Panc1 (cell line): ENCODE results near the gene NFATC4. TPM values are rescaled to one million over a fixed set of nuclear protein-coding genes. Genes with fewer than 3 reads are reported as not detected.

Experiments used
- ATAC-seq: fragments of 200-7000 bp; cut with Tn5 transposase; 2 replicates; pipeline ENCODE4 v1.9.1; 2020; ENCODE audit warnings: mild to moderate bottlenecking, moderate library complexity
- BruUV-seq: library from RNA; stranded (reverse); fragments of 400-500 nt; replicated peaks from 2 replicates; lab custom pipeline; 2021; lab: Mats Ljungman, UMichigan
- CTCF ChIA-PET: fragments of 300-600 bp; sonication (Branson Sonifier 250); formaldehyde crosslinking; loops from one replicate; lab custom pipeline; 2022; ENCODE audit warnings: antibody characterized with exemption; lab: Charles Lee
- POLR2A ChIA-PET: fragments of 300-600 bp; sonication (Branson Sonifier 250); formaldehyde crosslinking; loops from one replicate; lab custom pipeline; 2022; ENCODE audit warnings: antibody characterized with exemption; lab: Charles Lee
- DNase-seq: peaks from one replicate; pipeline ENCODE4 v3.0.0-alpha.2; 2010; ENCODE audit warnings: low read depth, low spot score
- H3K27ac ChIP-seq: 2 replicates; pipeline ENCODE4 v1.5.1; 2011; ENCODE audit warnings: mild to moderate bottlenecking, low read length, inconsistent platforms
- H3K27me3 ChIP-seq: fragments of 200-500 bp; sonication (Bioruptor generic); 2 replicates; pipeline ENCODE4 v1.6.0; 2014; ENCODE audit warnings: low read length, inconsistent platforms; ENCODE audit not compliant: control insufficient read depth, insufficient read depth
- H3K36me3 ChIP-seq: fragments of 200-500 bp; sonication (Bioruptor generic); 2 replicates; pipeline ENCODE4 v1.5.1; 2014; ENCODE audit warnings: inconsistent platforms, mild to moderate bottlenecking, low read length, moderate library complexity; ENCODE audit not compliant: control insufficient read depth, insufficient read depth
- H3K4me1 ChIP-seq: 2 replicates; pipeline ENCODE4 v1.5.1; 2011; ENCODE audit warnings: inconsistent platforms, mild to moderate bottlenecking, low read length, moderate library complexity; ENCODE audit not compliant: control insufficient read depth, insufficient read depth
- H3K4me3 ChIP-seq, 2 experiments: 2 replicates each; pipeline ENCODE4 v1.5.1; 2011 to 2012; ENCODE audit warnings: low read depth in 2 of 2, low read length in 2 of 2, mild to moderate bottlenecking in 2 of 2, inconsistent platforms in 1 of 2, moderate library complexity in 1 of 2
- H3K9me3 ChIP-seq: fragments of 200-500 bp; sonication (Bioruptor generic); 2 replicates; pipeline ENCODE4 v1.5.1; 2014; ENCODE audit warnings: low read depth, mild to moderate bottlenecking, inconsistent platforms, low read length, moderate library complexity; ENCODE audit not compliant: control insufficient read depth, insufficient read depth
- CTCF ChIP-seq: fragments of 450-650 bp; IDR thresholded peaks from 2 replicates; pipeline ENCODE4 v1.5.1; 2017; ENCODE audit warnings: mild to moderate bottlenecking
- POLR2AphosphoS5 ChIP-seq: IDR thresholded peaks from 2 replicates; pipeline ENCODE4 v1.6.1; 2012; ENCODE audit warnings: mild to moderate bottlenecking, low read depth, low read length, moderate library complexity
- REST ChIP-seq, 2 experiments: IDR thresholded peaks; 2 replicates each; pipeline ENCODE4 v1.6.1; 2011 to 2012; ENCODE audit warnings: low read depth in 2 of 2, control low read depth in 1 of 2, low read length in 1 of 2, mild to moderate bottlenecking in 1 of 2, moderate library complexity in 1 of 2; ENCODE audit not compliant: insufficient read depth in 1 of 2
- SIN3A ChIP-seq: IDR thresholded peaks from 2 replicates; pipeline ENCODE4 v1.6.1; 2012; ENCODE audit warnings: low read depth, mild to moderate bottlenecking, low read length, moderate library complexity, borderline replicate concordance; ENCODE audit not compliant: insufficient read depth
- TCF7L2 ChIP-seq: IDR thresholded peaks from 2 replicates; pipeline ENCODE4 v1.6.1; 2011; ENCODE audit warnings: mild to moderate bottlenecking, low read depth, low read length, inconsistent platforms
- in situ Hi-C: cut with HindIII; loops from 2 replicates; pipeline ENCODE4 v1.10.0; 2016; ENCODE audit warnings: low sequenced_read_pairs, low pct_unique_long_range_greater_than_20kb
- intact Hi-C: fragments of 100-400 bp; cut with micrococcal nuclease; formaldehyde crosslinking; loops from one replicate; pipeline ENCODE4 v1.10.0; 2022; ENCODE audit not compliant: unreplicated experiment
- total RNA-seq: library from RNA; stranded (reverse); gene quantifications from one replicate; pipeline ENCODE4 v1.2.1, GENCODE V29; 2021; ENCODE audit not compliant: unreplicated experiment

The NFATC4 gene
- total RNA-seq, 1 experiment from 2014 or later = 0.36 TPM

- no peaks in the 10 kb centered on the region for H3K36me3 ChIP-seq
- H3K27me3 ChIP-seq = no peaks in the 10 kb centered on the region
- no peaks in the 10 kb centered on the region for H3K4me1 ChIP-seq
- TF ChIP-seq POLR2AphosphoS5 = no peak
- no peak for TF ChIP-seq CTCF
- ChIA-PET CTCF (no interaction called here), POLR2A (interaction anchor here (0.6 kb wide), 1 partner anchor 148 kb away, joined by 8 read pairs; no protein-coding TSS in a partner anchor)
- H3K9me3 ChIP-seq = no peaks in the 10 kb centered on the region
- no peak overlapping the region for H3K4me3 ChIP-seq
- intact Hi-C loops (no loop called here), in situ Hi-C loops (no loop called here)
- no peak for ATAC-seq
- no peak for DNase-seq
- BruUV-seq = no TSS peak
- no peak overlapping the region for H3K27ac ChIP-seq
Measured at GRCh38 chr14:24378981-24379906, 11.3 kb downstream of the NFATC4 start.

- no peaks in the 10 kb centered on the region for H3K36me3 ChIP-seq
- ATAC-seq (no peak), DNase-seq (no peak)
- POLR2A ChIA-PET = no interaction called here
- intact Hi-C loops = no loop called here
- no peak for TF ChIP-seq REST (IDR thresholded peaks at IDR 0.05; ENCODE audit: insufficient read depth in 1 of 2, low read depth in 2 of 2, low read length in 1 of 2)
- TF ChIP-seq SIN3A = no peak
- TF ChIP-seq TCF7L2 = no peak
- TF ChIP-seq CTCF = no peak
- TF ChIP-seq POLR2AphosphoS5 = no peak
- no peak overlapping the region for H3K27ac ChIP-seq
- in situ Hi-C loops = no loop called here
- H3K4me3 ChIP-seq = no peak overlapping the region
- H3K27me3 ChIP-seq = no peaks in the 10 kb centered on the region
- BruUV-seq = no TSS peak
- no peaks in the 10 kb centered on the region for H3K4me1 ChIP-seq
- no peaks in the 10 kb centered on the region for H3K9me3 ChIP-seq
- CTCF ChIA-PET = no interaction called here
Measured at GRCh38 chr14:24379907-24380730, 12.1 kb downstream of the NFATC4 start.
